GM23338 (cell line): ENCODE measurements around the gene MBD6. TPM values are rescaled to one million over a fixed set of nuclear protein-coding genes. Genes with fewer than 3 reads are reported as not detected.

Experiments
- ATAC-seq: fragments of 200-7000 bp; cut with Tn5 transposase; 3 replicates; pipeline ENCODE4 v1.9.1; 2020
- DNase-seq: peaks from one replicate; pipeline ENCODE4 v3.0.0-alpha.2; 2015; ENCODE audit warnings: low spot score
- H2AFZ ChIP-seq: fragments of 200-600 bp; sonication (generic); 2 replicates; pipeline ENCODE4 v1.8.0; 2016; ENCODE audit warnings: antibody characterized with exemption, mild to moderate bottlenecking, moderate library complexity
- H3F3A ChIP-seq: fragments of 200-600 bp; sonication (generic); replicated peaks from 2 replicates; pipeline ENCODE4 v1.8.0; 2017; ENCODE audit warnings: antibody characterized with exemption, mixed run types, low read depth
- H3K27ac ChIP-seq: fragments of 200-600 bp; sonication (generic); 2 replicates; pipeline ENCODE4 v1.6.1; 2016; ENCODE audit warnings: low read depth
- H3K27me3 ChIP-seq: fragments of 200-600 bp; sonication (generic); 2 replicates; pipeline ENCODE4 v1.8.0; 2016; ENCODE audit warnings: mild to moderate bottlenecking, mixed run types, moderate library complexity; ENCODE audit not compliant: insufficient read depth
- H3K36me3 ChIP-seq: fragments of 200-600 bp; sonication (generic); 2 replicates; pipeline ENCODE4 v1.8.0; 2016; ENCODE audit warnings: mild to moderate bottlenecking; ENCODE audit not compliant: insufficient read depth
- H3K4me1 ChIP-seq: fragments of 200-600 bp; sonication (generic); 2 replicates; pipeline ENCODE4 v1.8.0; 2016; ENCODE audit warnings: mild to moderate bottlenecking, moderate library complexity; ENCODE audit not compliant: insufficient read depth
- H3K4me2 ChIP-seq: fragments of 200-600 bp; sonication (generic); 2 replicates; pipeline ENCODE4 v1.7.1; 2017; ENCODE audit warnings: mixed run types
- H3K4me3 ChIP-seq: fragments of 200-600 bp; sonication (generic); 2 replicates; pipeline ENCODE4 v1.6.1; 2016; ENCODE audit warnings: mixed run types
- H3K79me2 ChIP-seq: fragments of 200-600 bp; sonication (generic); replicated peaks from 2 replicates; pipeline ENCODE4 v1.8.0; 2017; ENCODE audit warnings: mild to moderate bottlenecking; ENCODE audit not compliant: insufficient read depth
- H3K9me2 ChIP-seq: fragments of 200-600 bp; sonication (generic); 2 replicates; pipeline ENCODE4 v1.8.0; 2017; ENCODE audit not compliant: insufficient read depth
- H4K20me1 ChIP-seq: fragments of 200-600 bp; sonication (generic); replicated peaks from 2 replicates; pipeline ENCODE4 v1.8.0; 2017; ENCODE audit warnings: mild to moderate bottlenecking; ENCODE audit not compliant: insufficient read depth
- H3K27ac Mint-ChIP-seq: 2 replicates; pipeline ENCODE4 v1.8.0; 2020; ENCODE audit warnings: inconsistent platforms, mild to moderate bottlenecking, moderate library complexity, mixed read lengths
- H3K27me3 Mint-ChIP-seq: 3 replicates; pipeline ENCODE4 v1.8.0; 2022; ENCODE audit warnings: low read depth, mild to moderate bottlenecking, moderate library complexity, mixed read lengths, inconsistent platforms; ENCODE audit not compliant: insufficient read depth, poor library complexity
- H3K36me3 Mint-ChIP-seq: 3 replicates; pipeline ENCODE4 v1.8.0; 2021; ENCODE audit warnings: low read depth, mild to moderate bottlenecking, inconsistent platforms, moderate library complexity, mixed read lengths
- H3K4me1 Mint-ChIP-seq: 3 replicates; pipeline ENCODE4 v1.8.0; 2020; ENCODE audit warnings: mild to moderate bottlenecking, inconsistent platforms, mixed read lengths
- H3K4me3 Mint-ChIP-seq: 3 replicates; pipeline ENCODE4 v1.8.0; 2021; ENCODE audit warnings: moderate library complexity, mild to moderate bottlenecking, inconsistent platforms, mixed read lengths
- H3K9me3 Mint-ChIP-seq: 3 replicates; pipeline ENCODE4 v1.8.0; 2020; ENCODE audit warnings: moderate library complexity, mild to moderate bottlenecking, inconsistent platforms, mixed read lengths
- EZH2 ChIP-seq: fragments of 200-600 bp; sonication (generic); IDR thresholded peaks from one replicate; pipeline ENCODE4 v1.8.0; 2017; ENCODE audit warnings: antibody characterized with exemption, mild to moderate bottlenecking, low read depth; ENCODE audit not compliant: unreplicated experiment
- JUNB ChIP-seq: IDR thresholded peaks from one replicate; pipeline ENCODE4 v1.6.1; 2016; ENCODE audit warnings: antibody characterized with exemption; ENCODE audit not compliant: unreplicated experiment
- NANOG ChIP-seq: IDR thresholded peaks from 2 replicates; pipeline ENCODE4 v1.6.1; 2016; ENCODE audit warnings: antibody characterized with exemption, borderline replicate concordance
- POLR2AphosphoS5 ChIP-seq: IDR thresholded peaks from 2 replicates; pipeline ENCODE4 v1.6.1; 2016; ENCODE audit warnings: antibody characterized with exemption, low read depth
- ZNF331 ChIP-seq: fragments of 250-450 bp; sonication (Bioruptor Pico); IDR thresholded peaks from 2 replicates; pipeline ENCODE4 v1.5.0; 2020; ENCODE audit warnings: low read depth, mild to moderate bottlenecking, moderate library complexity
- microRNA counts: library from miRNA; unstranded; fragments of <30 nt; microRNA quantifications from one replicate; lab custom pipeline; 2017
- microRNA-seq: library from miRNA; unstranded; fragments of <30 nt; microRNA quantifications from one replicate; pipeline ENCODE4, GENCODE V29; 2017
- polyA plus RNA-seq: library from polyadenylated mRNA; unstranded; fragments of >200 nt; fragmentation: Nextera tagmentation; extraction: Ambion mirVana; gene quantifications from 2 replicates; pipeline ENCODE4 v1.2.1, GENCODE V29; 2016
- small RNA-seq: library from RNA; depleted of rRNA; stranded (forward); fragments of <200 nt; gene quantifications from one replicate; pipeline ENCODE3, GENCODE V24; 2014; ENCODE audit warnings: low replicate concordance
- total RNA-seq: library from RNA; depleted of rRNA; stranded (reverse); fragments of >200 nt; shearing (Covaris generic); gene quantifications from 2 replicates; pipeline ENCODE4 v1.2.3, GENCODE V29; 2014; rRNA removed
- TF ChIP-seq, protein P1 (sequence below): IDR thresholded peaks from one replicate; pipeline ENCODE4 v1.6.1; 2018; ENCODE audit warnings: antibody characterized with exemption; ENCODE audit not compliant: unreplicated experiment
- TF ChIP-seq, protein P2 (sequence below), 2 experiments: fragments of 200-600 bp in 1 of 2; sonication (generic) in 1 of 2; conservative IDR thresholded peaks; 2 replicates each; pipeline versions ENCODE4 v1.5.1 to v1.6.1; 2016 to 2017; ENCODE audit warnings: antibody characterized with exemption in 2 of 2, low read depth in 2 of 2, mild to moderate bottlenecking in 2 of 2, moderate library complexity in 1 of 2

The MBD6 gene
- total and polyA plus RNA-seq, 2 experiments from 2014 or later: 12.5 to 17.1 TPM

DNA sequence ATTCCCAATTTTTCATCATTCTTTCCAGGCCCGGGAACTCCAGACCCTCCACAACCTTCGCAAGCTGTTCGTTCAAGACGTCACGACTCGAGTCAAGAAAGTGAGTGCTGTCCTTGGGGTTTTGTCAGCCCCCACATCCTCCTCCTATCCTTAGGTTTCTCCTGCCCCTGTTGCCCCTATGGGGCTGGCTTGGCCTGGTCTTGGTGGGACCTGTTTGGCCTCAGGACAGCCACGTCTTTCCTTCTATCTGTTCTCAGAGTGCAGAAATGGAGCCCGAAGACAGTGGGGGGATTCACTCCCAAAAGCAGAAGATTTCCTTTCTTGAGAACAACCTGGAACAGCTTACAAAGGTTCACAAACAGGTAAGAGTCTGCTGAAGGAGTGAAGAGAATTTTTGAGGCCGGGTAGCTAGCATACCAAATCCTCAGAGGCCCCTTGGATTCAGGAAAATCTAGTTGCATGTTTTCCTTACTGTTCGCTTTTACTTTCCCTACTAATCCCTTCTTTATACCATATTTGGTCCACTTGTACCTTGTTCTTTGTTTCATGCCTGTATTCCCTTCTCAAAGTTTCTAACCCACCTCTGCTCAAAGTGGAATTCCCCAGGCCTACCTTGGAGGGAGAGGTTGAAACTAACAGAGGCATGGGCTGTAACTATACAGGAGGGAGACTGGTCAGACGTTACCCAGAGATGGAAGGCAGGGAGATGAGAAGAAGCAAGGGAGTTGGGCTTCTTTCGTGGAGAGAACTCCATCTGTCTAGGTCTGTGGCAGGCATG lies 55.5 kb downstream of the MBD6 start (continued):
- TF ChIP-seq, protein P1, sequence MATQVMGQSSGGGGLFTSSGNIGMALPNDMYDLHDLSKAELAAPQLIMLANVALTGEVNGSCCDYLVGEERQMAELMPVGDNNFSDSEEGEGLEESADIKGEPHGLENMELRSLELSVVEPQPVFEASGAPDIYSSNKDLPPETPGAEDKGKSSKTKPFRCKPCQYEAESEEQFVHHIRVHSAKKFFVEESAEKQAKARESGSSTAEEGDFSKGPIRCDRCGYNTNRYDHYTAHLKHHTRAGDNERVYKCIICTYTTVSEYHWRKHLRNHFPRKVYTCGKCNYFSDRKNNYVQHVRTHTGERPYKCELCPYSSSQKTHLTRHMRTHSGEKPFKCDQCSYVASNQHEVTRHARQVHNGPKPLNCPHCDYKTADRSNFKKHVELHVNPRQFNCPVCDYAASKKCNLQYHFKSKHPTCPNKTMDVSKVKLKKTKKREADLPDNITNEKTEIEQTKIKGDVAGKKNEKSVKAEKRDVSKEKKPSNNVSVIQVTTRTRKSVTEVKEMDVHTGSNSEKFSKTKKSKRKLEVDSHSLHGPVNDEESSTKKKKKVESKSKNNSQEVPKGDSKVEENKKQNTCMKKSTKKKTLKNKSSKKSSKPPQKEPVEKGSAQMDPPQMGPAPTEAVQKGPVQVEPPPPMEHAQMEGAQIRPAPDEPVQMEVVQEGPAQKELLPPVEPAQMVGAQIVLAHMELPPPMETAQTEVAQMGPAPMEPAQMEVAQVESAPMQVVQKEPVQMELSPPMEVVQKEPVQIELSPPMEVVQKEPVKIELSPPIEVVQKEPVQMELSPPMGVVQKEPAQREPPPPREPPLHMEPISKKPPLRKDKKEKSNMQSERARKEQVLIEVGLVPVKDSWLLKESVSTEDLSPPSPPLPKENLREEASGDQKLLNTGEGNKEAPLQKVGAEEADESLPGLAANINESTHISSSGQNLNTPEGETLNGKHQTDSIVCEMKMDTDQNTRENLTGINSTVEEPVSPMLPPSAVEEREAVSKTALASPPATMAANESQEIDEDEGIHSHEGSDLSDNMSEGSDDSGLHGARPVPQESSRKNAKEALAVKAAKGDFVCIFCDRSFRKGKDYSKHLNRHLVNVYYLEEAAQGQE: no peak
- TF ChIP-seq NANOG: no peak

DNA sequence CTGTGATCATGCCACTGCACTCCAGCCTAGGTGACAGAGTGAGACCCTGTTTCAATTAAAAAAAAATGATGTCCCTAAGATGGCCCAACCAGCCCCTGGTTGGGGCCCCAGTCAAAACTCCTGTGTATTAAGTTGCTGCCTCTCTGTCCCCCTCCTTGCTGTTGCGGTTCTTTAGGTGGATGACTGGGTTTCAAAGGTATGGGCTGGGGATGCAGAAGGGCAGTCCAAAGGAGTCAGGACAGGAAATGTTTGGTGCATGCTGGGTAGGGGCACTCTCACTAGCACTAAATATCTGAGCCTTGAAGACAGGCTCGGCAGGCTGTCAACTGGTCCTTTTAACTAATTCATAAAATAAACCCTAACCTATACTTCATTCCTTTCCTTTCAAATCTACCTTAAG lies 56.4 kb downstream of the MBD6 start:
- ATAC-seq (no peak), DNase-seq (no peak)
- Mint-ChIP-seq H3K36me3 (peaks cover 55% of the 10 kb centered on the region), H3K27me3 (peaks cover 4% of the 10 kb centered on the region), H3K4me3 (no peak overlapping the region), H3K9me3 (no peaks in the 10 kb centered on the region), H3K27ac (no peak overlapping the region), H3K4me1 (peaks cover 4% of the 10 kb centered on the region; the same call in 2 of the 3 replicates)
- Histone ChIP-seq H4K20me1 (peaks cover 10% of the 10 kb centered on the region), H3K79me2 (no peaks in the 10 kb centered on the region), H3K4me2 (no peak overlapping the region), H3K4me1 (no peaks in the 10 kb centered on the region), H3K27me3 (no peaks in the 10 kb centered on the region), H2AFZ (no peak overlapping the region), H3K36me3 (peaks cover 5% of the 10 kb centered on the region), H3K27ac (no peak overlapping the region), H3K9me2 (no peaks in the 10 kb centered on the region), H3K4me3 (no peak overlapping the region), H3F3A (peaks cover 12% of the 10 kb centered on the region; the same call in 1 of the 2 replicates)
- TF ChIP-seq, protein P2, sequence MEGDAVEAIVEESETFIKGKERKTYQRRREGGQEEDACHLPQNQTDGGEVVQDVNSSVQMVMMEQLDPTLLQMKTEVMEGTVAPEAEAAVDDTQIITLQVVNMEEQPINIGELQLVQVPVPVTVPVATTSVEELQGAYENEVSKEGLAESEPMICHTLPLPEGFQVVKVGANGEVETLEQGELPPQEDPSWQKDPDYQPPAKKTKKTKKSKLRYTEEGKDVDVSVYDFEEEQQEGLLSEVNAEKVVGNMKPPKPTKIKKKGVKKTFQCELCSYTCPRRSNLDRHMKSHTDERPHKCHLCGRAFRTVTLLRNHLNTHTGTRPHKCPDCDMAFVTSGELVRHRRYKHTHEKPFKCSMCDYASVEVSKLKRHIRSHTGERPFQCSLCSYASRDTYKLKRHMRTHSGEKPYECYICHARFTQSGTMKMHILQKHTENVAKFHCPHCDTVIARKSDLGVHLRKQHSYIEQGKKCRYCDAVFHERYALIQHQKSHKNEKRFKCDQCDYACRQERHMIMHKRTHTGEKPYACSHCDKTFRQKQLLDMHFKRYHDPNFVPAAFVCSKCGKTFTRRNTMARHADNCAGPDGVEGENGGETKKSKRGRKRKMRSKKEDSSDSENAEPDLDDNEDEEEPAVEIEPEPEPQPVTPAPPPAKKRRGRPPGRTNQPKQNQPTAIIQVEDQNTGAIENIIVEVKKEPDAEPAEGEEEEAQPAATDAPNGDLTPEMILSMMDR (conservative IDR thresholded peaks at IDR 0.05; ENCODE audit: low read depth in 2 of 2): no peak
- TF ChIP-seq, protein P1: no peak
- TF ChIP-seq POLR2AphosphoS5 (no peak), JUNB (no peak), ZNF331 (CRISPR knock-in tag) (no peak), EZH2 (no peak)

MicroRNAs encoded within 50 kb of the gene (microRNA counts, 767-probe panel; counts per million panel counts)
- microRNA hsa-miR-616-3p (lab: Ali Mortazavi, UCI): not detected

Small RNAs within 50 kb of the gene (microRNA-seq; reads per million reads assigned to microRNA genes)
- gene MIR616 (0.89 reads per million), gene MIR6758 (1.8 reads per million)

Small RNAs within 50 kb of the gene (small RNA-seq; reads per million reads assigned to genes)
- not detected for gene MIR616

Other genes with a start within 250 kb of the MBD6 start
- gene R3HDM2, start 91.8 kb upstream of the MBD6 start, total RNA-seq: 17.7 and 19.6 TPM in 2 replicates
- gene R3HDM2, start 91.8 kb upstream of the MBD6 start, polyA plus RNA-seq: 9.6 and 10.2 TPM in 2 replicates
- gene INHBC, start 88.0 kb upstream of the MBD6 start, total RNA-seq: not detected in 2 replicates
- gene INHBC, start 88.0 kb upstream of the MBD6 start, polyA plus RNA-seq: 0.53 TPM in 1 of 2 replicates, not detected in the other
- gene INHBE, start 67.5 kb upstream of the MBD6 start, total RNA-seq: 19.4 and 29.0 TPM in 2 replicates
- 5.6 and 7.4 TPM in 2 replicates for gene INHBE, start 67.5 kb upstream of the MBD6 start, polyA plus RNA-seq
- 16.1 and 18.1 TPM in 2 replicates for gene GLI1, start 63.0 kb upstream of the MBD6 start, total RNA-seq
- gene GLI1, start 63.0 kb upstream of the MBD6 start, polyA plus RNA-seq: 4.8 and 5.6 TPM in 2 replicates
- gene ARHGAP9, start 43.0 kb upstream of the MBD6 start, total RNA-seq: 4.6 and 7.1 TPM in 2 replicates
- gene ARHGAP9, start 43.0 kb upstream of the MBD6 start, polyA plus RNA-seq: 4.5 and 4.9 TPM in 2 replicates
- gene MARS1, start 34.8 kb upstream of the MBD6 start, total RNA-seq: 247 and 266 TPM in 2 replicates
- gene MARS1, start 34.8 kb upstream of the MBD6 start, polyA plus RNA-seq: 351 and 389 TPM in 2 replicates
- 3.9 and 4.1 TPM in 2 replicates for gene DDIT3, start 2.3 kb upstream of the MBD6 start, total RNA-seq
- 11.7 and 12.5 TPM in 2 replicates for gene DDIT3, start 2.3 kb upstream of the MBD6 start, polyA plus RNA-seq
- 134 and 157 TPM in 2 replicates for gene DCTN2, start 24.4 kb downstream of the MBD6 start, total RNA-seq
- gene DCTN2, start 24.4 kb downstream of the MBD6 start, polyA plus RNA-seq: 56.1 and 62.3 TPM in 2 replicates
- 16.5 and 21.3 TPM in 2 replicates for gene KIF5A, start 27.2 kb downstream of the MBD6 start, total RNA-seq
- gene KIF5A, start 27.2 kb downstream of the MBD6 start, polyA plus RNA-seq: 9.1 and 11.1 TPM in 2 replicates
- gene PIP4K2C, start 68.4 kb downstream of the MBD6 start, total RNA-seq: 26.4 and 30.6 TPM in 2 replicates
- 10.5 and 10.8 TPM in 2 replicates for gene PIP4K2C, start 68.4 kb downstream of the MBD6 start, polyA plus RNA-seq
- 37.8 and 46.6 TPM in 2 replicates for gene DTX3, start 82.0 kb downstream of the MBD6 start, total RNA-seq
- 16.7 and 22.8 TPM in 2 replicates for gene DTX3, start 82.0 kb downstream of the MBD6 start, polyA plus RNA-seq
- gene ARHGEF25, start 88.6 kb downstream of the MBD6 start, total RNA-seq: 9.9 and 10.2 TPM in 2 replicates
- gene ARHGEF25, start 88.6 kb downstream of the MBD6 start, polyA plus RNA-seq: 0.53 TPM in 1 of 2 replicates, not detected in the other
- gene B4GALNT1, start 110.4 kb downstream of the MBD6 start, total RNA-seq: 2.4 and 2.8 TPM in 2 replicates
- 1.3 and 1.4 TPM in 2 replicates for gene B4GALNT1, start 110.4 kb downstream of the MBD6 start, polyA plus RNA-seq
- 66.1 and 79.7 TPM in 2 replicates for gene OS9, start 171.3 kb downstream of the MBD6 start, total RNA-seq
- 27.5 and 29.3 TPM in 2 replicates for gene OS9, start 171.3 kb downstream of the MBD6 start, polyA plus RNA-seq
- gene AGAP2, start 215.9 kb downstream of the MBD6 start, total RNA-seq: 1.1 and 1.3 TPM in 2 replicates
- gene AGAP2, start 215.9 kb downstream of the MBD6 start, polyA plus RNA-seq: 0.36 and 0.38 TPM in 2 replicates
- gene TSPAN31, start 222.2 kb downstream of the MBD6 start, total RNA-seq: 15.6 and 32.9 TPM in 2 replicates
- 12.9 and 15.5 TPM in 2 replicates for gene TSPAN31, start 222.2 kb downstream of the MBD6 start, polyA plus RNA-seq
- 198 and 214 TPM in 2 replicates for gene CDK4, start 229.5 kb downstream of the MBD6 start, total RNA-seq
- 105 and 108 TPM in 2 replicates for gene CDK4, start 229.5 kb downstream of the MBD6 start, polyA plus RNA-seq
- 2.9 and 3.5 TPM in 2 replicates for gene MARCHF9, start 232.3 kb downstream of the MBD6 start, total RNA-seq
- gene MARCHF9, start 232.3 kb downstream of the MBD6 start, polyA plus RNA-seq: 3.1 and 3.3 TPM in 2 replicates
- 2.7 and 6.8 TPM in 2 replicates for gene CYP27B1, start 244.3 kb downstream of the MBD6 start, total RNA-seq
- 0.83 and 1.1 TPM in 2 replicates for gene CYP27B1, start 244.3 kb downstream of the MBD6 start, polyA plus RNA-seq
- 12.2 and 18.9 TPM in 2 replicates for gene METTL1, start 249.3 kb downstream of the MBD6 start, total RNA-seq
- gene METTL1, start 249.3 kb downstream of the MBD6 start, polyA plus RNA-seq: 39.5 and 47.0 TPM in 2 replicates
- gene EEF1AKMT3, start 249.8 kb downstream of the MBD6 start, total RNA-seq: 3.0 and 5.3 TPM in 2 replicates
- gene EEF1AKMT3, start 249.8 kb downstream of the MBD6 start, polyA plus RNA-seq: 1.3 and 1.7 TPM in 2 replicates